ENCODE results near the gene FXR1. TPM values are rescaled to one million over a fixed set of nuclear protein-coding genes. Genes with fewer than 3 reads are reported as not detected.
A peak's percentile ranks its signal among the peaks of the same experiment; 100 is the strongest.

Gene FXR1
- total and polyA plus RNA-seq, 2 of the 13 experiments (the other 11 are each of a cell fraction or from before 2014, with no cell fraction given), result 104 to 132 TPM

- TF ChIP-seq MXD3 (CRISPR knock-in tag; IDR thresholded peaks at IDR 0.05) (peak; percentile 67; the same call in 1 of the 2 replicates), SOX13 (IDR thresholded peaks at IDR 0.05) (no peak), SOX13 (CRISPR knock-in tag; conservative IDR thresholded peaks at IDR 0.05 in 1 of 2, IDR thresholded peaks at IDR 0.05 in 1 of 2) (peak in 1 of 2 experiments; percentile 67; a peak in 1 of 4 replicates), HDAC2 (CRISPR knock-in tag; IDR thresholded peaks at IDR 0.05) (peak; percentile 75), ZNF33A (CRISPR knock-in tag; IDR thresholded peaks at IDR 0.05; ENCODE audit: borderline replicate concordance) (no peak), ZNF740 (CRISPR knock-in tag; IDR thresholded peaks at IDR 0.05) (peak; percentile 72; the same call in 1 of the 2 replicates), MATR3 (CRISPR knock-in tag; IDR thresholded peaks at IDR 0.05) (no peak), ZNF362 (CRISPR knock-in tag; IDR thresholded peaks at IDR 0.05; ENCODE audit: borderline replicate concordance) (no peak), NR2C2 (CRISPR knock-in tag; IDR thresholded peaks at IDR 0.05; ENCODE audit: borderline replicate concordance) (peak; percentile 89), SUZ12 (IDR thresholded peaks at IDR 0.05; ENCODE audit: low read depth, low read length) (no peak), DMTF1 (CRISPR knock-in tag; IDR thresholded peaks at IDR 0.05) (no peak), ZNF546 (CRISPR knock-in tag; conservative IDR thresholded peaks at IDR 0.05) (no peak), ZNF280B (CRISPR knock-in tag; IDR thresholded peaks at IDR 0.05; ENCODE audit: borderline replicate concordance) (peak; percentile 38; the same call in 1 of the 2 replicates), ZNF333 (CRISPR knock-in tag; IDR thresholded peaks at IDR 0.05; ENCODE audit: borderline replicate concordance) (0 out of 2 replicates have a peak, but pooled peaks have one; percentile 72), SIN3B (IDR thresholded peaks at IDR 0.05; ENCODE audit: low read length) (no peak), ZNF781 (CRISPR knock-in tag; IDR thresholded peaks at IDR 0.05; ENCODE audit: borderline replicate concordance, not compliant biosample characterization) (peak; percentile 58), ZFX (CRISPR knock-in tag; IDR thresholded peaks at IDR 0.05; ENCODE audit: low read depth) (peak; percentile 99), PHB2 (IDR thresholded peaks at IDR 0.05; ENCODE audit: partially characterized antibody) (no peak), ZFY (CRISPR knock-in tag; IDR thresholded peaks at IDR 0.05) (peak; percentile 98), FOXO4 (CRISPR knock-in tag; conservative IDR thresholded peaks at IDR 0.05) (no peak), SNAI1 (CRISPR knock-in tag; IDR thresholded peaks at IDR 0.05; ENCODE audit: borderline replicate concordance) (peak; percentile 78; the same call in 1 of the 2 replicates)
These were observed 77.1 kb downstream of the FXR1 start, which contains the start of gene DNAJC19 (continued) for GRCh38 chr3:180989291-180990163.
